ENCODE data around the gene ITGA5.

DNA sequence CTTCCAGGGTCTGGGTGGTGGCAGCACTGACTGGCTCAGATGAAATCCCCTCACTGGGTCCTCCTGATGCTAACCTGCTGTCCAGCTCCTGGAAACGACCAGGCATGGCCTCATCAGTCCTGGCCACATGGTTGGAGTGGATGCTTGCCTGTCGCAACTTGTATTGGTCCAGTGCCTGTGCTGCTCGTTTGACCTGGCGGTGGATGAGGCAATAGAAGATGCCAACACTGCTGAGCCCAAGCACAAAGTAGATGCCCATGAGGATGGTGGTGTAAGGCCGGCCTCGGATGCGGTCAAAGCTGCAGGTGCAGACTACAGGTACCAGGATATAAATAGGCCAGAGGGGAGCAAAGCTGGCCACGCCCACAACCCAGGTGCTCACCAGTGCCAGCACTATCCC, 56.0 kb downstream of the ITGA5 start:
- TF ChIP-seq, protein P1, sequence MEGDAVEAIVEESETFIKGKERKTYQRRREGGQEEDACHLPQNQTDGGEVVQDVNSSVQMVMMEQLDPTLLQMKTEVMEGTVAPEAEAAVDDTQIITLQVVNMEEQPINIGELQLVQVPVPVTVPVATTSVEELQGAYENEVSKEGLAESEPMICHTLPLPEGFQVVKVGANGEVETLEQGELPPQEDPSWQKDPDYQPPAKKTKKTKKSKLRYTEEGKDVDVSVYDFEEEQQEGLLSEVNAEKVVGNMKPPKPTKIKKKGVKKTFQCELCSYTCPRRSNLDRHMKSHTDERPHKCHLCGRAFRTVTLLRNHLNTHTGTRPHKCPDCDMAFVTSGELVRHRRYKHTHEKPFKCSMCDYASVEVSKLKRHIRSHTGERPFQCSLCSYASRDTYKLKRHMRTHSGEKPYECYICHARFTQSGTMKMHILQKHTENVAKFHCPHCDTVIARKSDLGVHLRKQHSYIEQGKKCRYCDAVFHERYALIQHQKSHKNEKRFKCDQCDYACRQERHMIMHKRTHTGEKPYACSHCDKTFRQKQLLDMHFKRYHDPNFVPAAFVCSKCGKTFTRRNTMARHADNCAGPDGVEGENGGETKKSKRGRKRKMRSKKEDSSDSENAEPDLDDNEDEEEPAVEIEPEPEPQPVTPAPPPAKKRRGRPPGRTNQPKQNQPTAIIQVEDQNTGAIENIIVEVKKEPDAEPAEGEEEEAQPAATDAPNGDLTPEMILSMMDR (IDR thresholded peaks at IDR 0.05) = no peak
- TF ChIP-seq POLR2A (IDR thresholded peaks at IDR 0.05) = no peak
